ENCODE data around the gene SLC11A1. TPM values are rescaled to one million over a fixed set of nuclear protein-coding genes. Genes with fewer than 3 reads are reported as not detected.

SLC11A1 gene
- total and polyA plus RNA-seq, 2 donors (not counting 1 experiment from before 2014, with no cell fraction given) = 6.5 to 65.3 TPM

- H3K27me3 ChIP-seq (replicated peaks in 1 of 4; ENCODE audit: control extremely low read depth in 1 of 4, control insufficient read depth in 3 of 4, insufficient read depth in 4 of 4, low read length in 3 of 4) = no peaks in the 10 kb centered on the region
- H3K36me3 ChIP-seq (replicated peaks in 1 of 2; ENCODE audit: control extremely low read depth in 1 of 2, control insufficient read depth in 1 of 2, extremely low read depth in 1 of 2, insufficient read depth in 2 of 2, low read length in 1 of 2) = no peaks in the 10 kb centered on the region
- TF ChIP-seq CTCF (IDR thresholded peaks at IDR 0.05) (no peak), EZH2 (IDR thresholded peaks at IDR 0.05; ENCODE audit: borderline replicate concordance, insufficient read depth, low read depth, low read length, poor library complexity, severe bottlenecking) (no peak)
- H3K9me3 ChIP-seq (ENCODE audit: control extremely low read depth in 1 of 3, control insufficient read depth in 2 of 3, insufficient read depth in 1 of 3, low read length in 2 of 3) = peaks cover 0 to 10% (median 2%) of the 10 kb centered on the region in 3 donors
- Mint-ChIP-seq H3K4me1 (peaks cover 28% of the 10 kb centered on the region), H3K27ac (peak overlapping the region; percentile 87), H3K4me3 (peak overlapping the region; percentile 88), H3K27me3 (no peaks in the 10 kb centered on the region), H3K9me3 (ENCODE audit: insufficient read depth) (no peaks in the 10 kb centered on the region)
- H3K79me2 ChIP-seq (ENCODE audit: control insufficient read depth, insufficient read depth, low read length) = no peaks in the 10 kb centered on the region
- H4K20me1 ChIP-seq (ENCODE audit: control insufficient read depth, insufficient read depth, low read length, poor library complexity, severe bottlenecking) = no peaks in the 10 kb centered on the region
- 2% methylated on average over 54 of the region's 60 CpGs for WGBS (ENCODE audit: insufficient coverage)
- H3K9ac ChIP-seq (ENCODE audit: low read length) = peak overlapping the region; percentile 84
- intact Hi-C loops (cut with micrococcal nuclease) = loop anchor here (2.0 kb wide), 1 partner anchor 29 kb away; no protein-coding TSS in a partner anchor
- POLR2A ChIA-PET = interaction anchor here (1.4 kb wide), 1 partner anchor 110 kb away, joined by 4 read pairs; no protein-coding TSS in a partner anchor
- peak overlapping the region; percentile 96 for H2AFZ ChIP-seq (ENCODE audit: insufficient read depth, low read depth, low read length, poor library complexity, severe bottlenecking)
- H3K27ac ChIP-seq (ENCODE audit: low read length in 2 of 2) = peak overlapping the region; percentile 70 to 75
- peak overlapping the region; percentile 58 to 83 (median 67) for H3K4me3 ChIP-seq (ENCODE audit: control extremely low read depth in 1 of 5, extremely low read depth in 1 of 5, insufficient read depth in 1 of 5, low read depth in 2 of 5, low read length in 4 of 5)
- peak overlapping the region; percentile 91 for H3K4me2 ChIP-seq (replicated peaks; ENCODE audit: low read depth, low read length, poor library complexity, severe bottlenecking)
- CTCF ChIA-PET = interaction anchor here (0.7 to 4.1 kb wide), 6 partner anchors 11 to 95 kb away, joined by 3 to 23 read pairs (median 4); partner anchors contain the start of gene CATIP
- ATAC-seq (ENCODE audit: low read depth) (peak; percentile 92), DNase-seq (peak; percentile 74)
- H3K4me1 ChIP-seq (ENCODE audit: control insufficient read depth in 2 of 2, insufficient read depth in 2 of 2, low read length in 2 of 2) = peaks cover 19 to 41% of the 10 kb centered on the region in 2 donors
Observed at GRCh38 chr2:218367415-218368149, 14.5 kb upstream of the SLC11A1 start.

GRCh38 chr2:218368150-218368528 is 13.9 kb upstream of the SLC11A1 start:
- peak overlapping the region; percentile 39 to 83 (median 67) for H3K4me3 ChIP-seq (ENCODE audit: control extremely low read depth in 1 of 5, extremely low read depth in 1 of 5, insufficient read depth in 1 of 5, low read depth in 2 of 5, low read length in 4 of 5)
- H4K20me1 ChIP-seq (ENCODE audit: control insufficient read depth, insufficient read depth, low read length, poor library complexity, severe bottlenecking) = no peaks in the 10 kb centered on the region
- TF ChIP-seq CTCF (IDR thresholded peaks at IDR 0.05) = no peak
- no peak for TF ChIP-seq EZH2 (IDR thresholded peaks at IDR 0.05; ENCODE audit: borderline replicate concordance, insufficient read depth, low read depth, low read length, poor library complexity, severe bottlenecking)
- H3K79me2 ChIP-seq (ENCODE audit: control insufficient read depth, insufficient read depth, low read length) = no peaks in the 10 kb centered on the region
- Mint-ChIP-seq H3K27me3 (no peaks in the 10 kb centered on the region), H3K4me3 (peak overlapping the region; percentile 88), H3K4me1 (peaks cover 28% of the 10 kb centered on the region), H3K9me3 (ENCODE audit: insufficient read depth) (no peaks in the 10 kb centered on the region), H3K27ac (peak overlapping the region; percentile 87)
- ChIA-PET POLR2A (no interaction called here), CTCF (interaction anchor here (1.2 to 4.1 kb wide), 2 partner anchors 11 to 12 kb away, joined by 4 to 23 read pairs; partner anchors contain the start of gene CATIP)
- DNase-seq = no peak
- 67% methylated on average over 10 of the region's 21 CpGs for WGBS (ENCODE audit: insufficient coverage)
- no peak for ATAC-seq (ENCODE audit: low read depth)
- peaks cover 19 to 41% of the 10 kb centered on the region in 2 donors for H3K4me1 ChIP-seq (ENCODE audit: control insufficient read depth in 2 of 2, insufficient read depth in 2 of 2, low read length in 2 of 2)
- peak overlapping the region; percentile 84 for H3K9ac ChIP-seq (ENCODE audit: low read length)
- intact Hi-C loops (cut with micrococcal nuclease) = no loop called here
- H2AFZ ChIP-seq (ENCODE audit: insufficient read depth, low read depth, low read length, poor library complexity, severe bottlenecking) = peak overlapping the region; percentile 96
- peak overlapping the region; percentile 91 for H3K4me2 ChIP-seq (replicated peaks; ENCODE audit: low read depth, low read length, poor library complexity, severe bottlenecking)
- peak overlapping the region; percentile 70 to 75 for H3K27ac ChIP-seq (ENCODE audit: low read length in 2 of 2)
- no peaks in the 10 kb centered on the region for H3K27me3 ChIP-seq (replicated peaks in 1 of 4; ENCODE audit: control extremely low read depth in 1 of 4, control insufficient read depth in 3 of 4, insufficient read depth in 4 of 4, low read length in 3 of 4)
- no peaks in the 10 kb centered on the region for H3K36me3 ChIP-seq (replicated peaks in 1 of 2; ENCODE audit: control extremely low read depth in 1 of 2, control insufficient read depth in 1 of 2, extremely low read depth in 1 of 2, insufficient read depth in 2 of 2, low read length in 1 of 2)
- H3K9me3 ChIP-seq (ENCODE audit: control extremely low read depth in 1 of 3, control insufficient read depth in 2 of 3, insufficient read depth in 1 of 3, low read length in 2 of 3) = peaks cover 0 to 10% (median 2%) of the 10 kb centered on the region in 3 donors

Measured in B cell (primary cell).